ENCODE measurements around the gene SYNE3. TPM values are rescaled to one million over a fixed set of nuclear protein-coding genes. Genes with fewer than 3 reads are reported as not detected.
A peak's percentile ranks its signal among the peaks of the same experiment; 100 is the strongest.

Gene SYNE3
- total and polyA plus RNA-seq, 2 of the 8 experiments (the other 6 are each of a cell fraction or from before 2014, with no cell fraction given) = under 0.01 TPM; not detected in 1

- TF ChIP-seq RNF2 (IDR thresholded peaks at IDR 0.05; ENCODE audit: borderline replicate concordance, low read depth, low read length, missing control alignments, poor library complexity, severe bottlenecking) = no peak
- TF ChIP-seq SIN3A (conservative IDR thresholded peaks at IDR 0.05 in 1 of 2, IDR thresholded peaks at IDR 0.05 in 1 of 2; ENCODE audit: low read depth in 1 of 2, low read length in 2 of 2) = peak; percentile 93 to 95; a peak in 3 of 4 replicates
- TF ChIP-seq TBP (IDR thresholded peaks at IDR 0.05; ENCODE audit: low read depth, low read length) = peak; percentile 58
- no peak for TF ChIP-seq ATF3 (IDR thresholded peaks at IDR 0.05; ENCODE audit: insufficient read depth, low read depth, low read length)
- TF ChIP-seq MAX (IDR thresholded peaks at IDR 0.05) = peak; percentile 75
- TF ChIP-seq RAD21 (IDR thresholded peaks at IDR 0.05 in 1 of 2, conservative IDR thresholded peaks at IDR 0.05 in 1 of 2; ENCODE audit: low read depth in 2 of 2, low read length in 2 of 2) = no peak
- TF ChIP-seq TCF12 (IDR thresholded peaks at IDR 0.05; ENCODE audit: low read depth, low read length) = no peak
- peak; percentile 95 for TF ChIP-seq CHD2 (IDR thresholded peaks at IDR 0.05; ENCODE audit: low read length)
- peak; percentile 99 for TF ChIP-seq SP1 (IDR thresholded peaks at IDR 0.05; ENCODE audit: low read depth, low read length)
- peak; percentile 7 for TF ChIP-seq TAF7 (optimal IDR thresholded peaks at IDR 0.05; ENCODE audit: borderline replicate concordance, low read depth, low read length)
- TF ChIP-seq, protein P1, sequence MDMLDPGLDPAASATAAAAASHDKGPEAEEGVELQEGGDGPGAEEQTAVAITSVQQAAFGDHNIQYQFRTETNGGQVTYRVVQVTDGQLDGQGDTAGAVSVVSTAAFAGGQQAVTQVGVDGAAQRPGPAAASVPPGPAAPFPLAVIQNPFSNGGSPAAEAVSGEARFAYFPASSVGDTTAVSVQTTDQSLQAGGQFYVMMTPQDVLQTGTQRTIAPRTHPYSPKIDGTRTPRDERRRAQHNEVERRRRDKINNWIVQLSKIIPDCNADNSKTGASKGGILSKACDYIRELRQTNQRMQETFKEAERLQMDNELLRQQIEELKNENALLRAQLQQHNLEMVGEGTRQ (IDR thresholded peaks at IDR 0.05; ENCODE audit: low read length) = no peak
- TF ChIP-seq FOSL1 (IDR thresholded peaks at IDR 0.05; ENCODE audit: insufficient read depth, low read depth, low read length) = no peak
- TF ChIP-seq, protein P2, sequence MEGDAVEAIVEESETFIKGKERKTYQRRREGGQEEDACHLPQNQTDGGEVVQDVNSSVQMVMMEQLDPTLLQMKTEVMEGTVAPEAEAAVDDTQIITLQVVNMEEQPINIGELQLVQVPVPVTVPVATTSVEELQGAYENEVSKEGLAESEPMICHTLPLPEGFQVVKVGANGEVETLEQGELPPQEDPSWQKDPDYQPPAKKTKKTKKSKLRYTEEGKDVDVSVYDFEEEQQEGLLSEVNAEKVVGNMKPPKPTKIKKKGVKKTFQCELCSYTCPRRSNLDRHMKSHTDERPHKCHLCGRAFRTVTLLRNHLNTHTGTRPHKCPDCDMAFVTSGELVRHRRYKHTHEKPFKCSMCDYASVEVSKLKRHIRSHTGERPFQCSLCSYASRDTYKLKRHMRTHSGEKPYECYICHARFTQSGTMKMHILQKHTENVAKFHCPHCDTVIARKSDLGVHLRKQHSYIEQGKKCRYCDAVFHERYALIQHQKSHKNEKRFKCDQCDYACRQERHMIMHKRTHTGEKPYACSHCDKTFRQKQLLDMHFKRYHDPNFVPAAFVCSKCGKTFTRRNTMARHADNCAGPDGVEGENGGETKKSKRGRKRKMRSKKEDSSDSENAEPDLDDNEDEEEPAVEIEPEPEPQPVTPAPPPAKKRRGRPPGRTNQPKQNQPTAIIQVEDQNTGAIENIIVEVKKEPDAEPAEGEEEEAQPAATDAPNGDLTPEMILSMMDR (IDR thresholded peaks at IDR 0.05; ENCODE audit: control extremely low read depth in 1 of 3, insufficient read depth in 1 of 3, low read depth in 1 of 3, low read length in 3 of 3) = no peak
- TF ChIP-seq RXRA (IDR thresholded peaks at IDR 0.05; ENCODE audit: insufficient read depth, low read depth, low read length) = no peak
- peak; percentile 95 for TF ChIP-seq GABPA (IDR thresholded peaks at IDR 0.05; ENCODE audit: borderline replicate concordance, insufficient read depth, low read length)
- TF ChIP-seq EP300 (IDR thresholded peaks at IDR 0.05; ENCODE audit: borderline replicate concordance in 1 of 2, low read depth in 2 of 2, low read length in 2 of 2) = no peak
- no peak for TF ChIP-seq KDM5A (IDR thresholded peaks at IDR 0.05; ENCODE audit: low read length)
These were observed 18.1 kb upstream of the SYNE3 start, which contains the start of gene GLRX5 (continued) for GRCh38 chr14:95534299-95535225.

Data from H1 (cell line).